Stimulated activated CD4-positive, alpha-beta T cell treated with anti-CD3 and anti-CD28 coated beads, Interleukin-4, amount 100 ng/mL, for 24 hours (primary cell): ENCODE measurements around the gene TMOD3.
"Not testable (repeated sequence)": the region's sequence is repeated elsewhere in the genome, so short reads cannot be mapped to it uniquely, and the experiment has no call there.

Experiments used
- DNase-seq: peaks from one replicate; pipeline ENCODE4 v3.0.0-alpha.2; 2020

TMOD3 gene

DNA sequence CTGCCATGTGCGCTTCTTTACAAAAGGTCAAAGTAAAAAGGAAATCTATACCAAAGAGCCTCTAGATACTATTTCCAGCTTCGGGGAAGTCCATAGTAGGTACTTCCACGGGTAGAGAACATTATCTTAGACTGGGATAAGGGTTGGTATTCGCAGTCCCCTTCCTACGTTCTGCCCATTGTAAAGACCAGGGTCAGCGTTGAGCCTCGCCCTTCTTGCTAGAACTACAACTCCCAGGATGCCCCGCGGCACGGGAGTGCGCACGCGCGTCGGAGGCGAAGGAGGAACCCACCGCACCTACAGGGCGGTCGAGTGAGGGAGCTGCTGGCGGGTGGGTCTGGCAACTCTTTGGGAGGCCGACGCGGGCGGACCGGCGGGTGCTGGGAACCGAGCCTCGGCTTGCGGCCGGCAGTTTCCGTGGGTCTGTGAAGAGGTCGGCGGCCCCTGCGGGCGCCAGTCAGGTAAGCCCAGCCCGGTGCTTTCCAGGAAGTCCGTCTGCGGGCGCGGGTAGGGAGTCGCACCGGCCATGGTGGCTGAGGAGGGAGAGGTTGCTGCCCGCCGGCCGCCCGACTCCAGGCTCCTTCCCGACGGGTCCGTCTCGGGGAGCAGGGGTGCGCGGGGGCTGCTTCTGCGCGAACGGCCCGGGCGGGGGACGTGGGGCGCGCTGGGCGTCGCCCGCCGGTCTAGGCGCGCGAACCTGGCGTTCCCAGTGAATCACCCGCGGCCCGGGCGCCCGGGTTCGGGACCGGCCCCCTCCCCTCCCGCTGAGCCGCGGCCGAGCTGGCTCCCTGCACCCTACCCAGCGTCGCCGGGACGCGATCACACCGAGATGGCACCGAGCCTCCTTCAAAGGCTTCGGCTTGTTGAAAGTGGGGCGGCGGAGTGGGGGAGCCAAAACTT, at the start of gene TMOD3:
Gene TMOD3, plus strand, starts transcription at position 278 of the 900 bp plus-strand sequence. CDS start 33,232 bp downstream, outside the sequence.
- DNase-seq, result peak; percentile 93

DNA sequence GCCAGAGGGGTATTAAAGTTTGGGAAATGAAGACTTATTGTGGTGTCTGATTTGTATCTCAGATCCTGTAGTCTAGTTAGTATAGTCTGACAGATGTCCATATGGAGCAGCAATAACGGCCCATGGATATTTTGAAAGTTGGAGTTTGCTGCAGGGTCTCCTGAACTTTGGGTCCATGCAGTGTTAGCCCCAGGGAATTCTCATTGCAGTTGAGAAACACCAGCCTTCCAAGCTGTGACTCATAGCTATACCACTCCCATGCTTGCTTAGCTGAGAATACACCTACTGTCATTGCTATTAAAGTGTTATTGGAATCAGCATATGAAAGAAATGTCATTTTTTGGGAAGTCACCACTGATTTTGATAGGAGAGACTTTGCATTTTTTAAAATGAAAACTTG, 48.8 kb upstream of the TMOD3 start:
- DNase-seq, result no peak

DNA sequence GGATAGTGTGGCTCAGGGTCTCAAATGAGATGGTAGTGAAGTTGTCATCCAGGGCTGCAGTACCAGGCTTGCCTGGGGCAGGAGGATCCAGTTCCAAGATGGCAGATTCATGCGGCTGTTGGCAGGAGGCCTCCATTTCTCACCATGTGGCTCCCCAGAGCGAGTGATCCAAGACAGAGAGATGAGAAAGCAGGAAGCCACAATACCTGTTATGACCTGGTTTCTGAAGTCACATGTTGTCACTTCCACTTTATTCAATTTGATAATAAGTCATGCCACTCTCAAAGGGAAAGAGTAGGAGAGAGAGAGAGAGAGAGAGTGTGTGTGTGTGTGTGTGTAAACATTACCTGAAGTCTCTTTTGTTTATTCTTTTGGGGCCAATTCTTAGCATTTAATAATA, 47.9 kb upstream of the TMOD3 start:
- no peak for DNase-seq

DNA sequence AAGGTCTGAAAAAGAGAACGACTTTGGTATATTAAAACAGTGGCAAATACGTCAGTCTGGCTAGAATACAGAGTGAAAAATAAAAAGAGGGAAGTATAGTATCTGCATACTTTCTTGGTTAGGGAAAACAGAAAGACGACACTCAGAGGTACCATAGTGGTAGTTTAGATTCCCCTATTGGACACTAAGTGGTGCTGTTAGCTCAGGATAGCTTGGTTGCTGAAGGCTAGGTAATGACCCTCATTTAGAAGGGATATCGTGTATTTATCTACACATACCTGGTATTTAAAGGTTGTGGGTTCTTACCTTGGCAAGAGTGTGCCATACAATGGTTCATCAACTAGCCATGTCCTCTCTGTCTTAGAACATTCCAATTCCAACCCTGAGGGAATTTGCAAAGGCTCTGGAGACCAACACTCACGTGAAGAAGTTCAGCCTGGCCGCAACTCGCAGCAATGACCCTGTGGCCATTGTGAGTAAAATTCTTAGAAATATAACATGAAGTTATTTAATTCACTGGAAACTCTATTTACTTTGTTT, 47.0 kb upstream of the TMOD3 start:
- DNase-seq, result no peak

DNA sequence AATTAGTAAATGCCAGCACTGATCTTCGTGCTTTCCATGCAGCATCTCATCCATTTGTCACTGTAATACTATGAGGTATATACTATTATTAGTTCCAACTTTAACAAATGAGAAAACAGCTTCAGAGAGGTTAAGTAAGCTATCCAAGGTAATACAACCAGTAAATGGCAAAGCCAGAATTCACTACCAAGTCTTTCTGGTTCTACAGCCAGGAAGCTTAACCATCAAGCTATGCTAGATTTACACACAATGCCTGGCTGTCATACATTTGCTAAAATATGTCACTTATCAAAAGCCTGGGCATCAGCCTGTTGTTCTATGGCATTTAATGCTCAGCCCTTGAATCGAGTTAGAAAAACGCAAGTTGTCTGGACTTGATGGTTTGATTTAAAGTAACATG, 45.5 kb upstream of the TMOD3 start:
- no peak for DNase-seq

DNA sequence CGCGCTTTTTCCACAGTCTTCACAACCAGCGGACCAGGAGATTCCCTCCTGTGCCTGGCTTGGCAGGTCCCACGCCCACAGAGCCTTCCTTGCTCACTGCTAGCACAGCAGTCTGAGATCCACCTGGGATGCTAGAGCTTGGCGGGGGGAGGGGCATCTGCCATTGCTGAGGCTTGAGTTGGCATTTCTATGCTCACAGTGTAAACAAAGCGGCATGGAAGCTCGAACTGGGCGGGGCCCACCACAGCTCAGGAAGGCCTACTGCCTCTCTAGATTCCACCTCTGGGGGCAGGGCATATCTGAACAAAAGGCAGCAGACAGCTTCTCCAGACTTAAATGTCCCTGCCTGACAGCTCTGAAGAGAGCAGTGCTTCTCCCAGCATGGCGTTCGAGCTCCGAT, 42.3 kb upstream of the TMOD3 start:
- DNase-seq, result not testable (repeated sequence)

DNA sequence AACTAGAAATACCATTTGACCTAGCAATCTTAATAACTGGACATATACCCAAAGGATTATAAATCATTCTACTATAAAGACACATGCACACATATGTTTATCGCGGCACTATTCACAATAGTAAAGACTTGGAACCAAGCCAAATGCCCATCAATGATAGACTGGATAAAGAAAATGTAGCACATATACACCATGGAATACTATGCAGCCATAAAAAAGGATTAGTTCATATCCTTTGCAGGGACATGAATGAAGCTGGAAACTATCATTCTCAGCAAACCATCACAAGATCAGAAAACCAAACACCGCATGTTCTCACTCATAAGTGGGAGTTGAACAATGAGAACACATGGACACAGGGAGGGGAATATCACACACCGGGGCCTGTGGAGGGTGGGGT, 37.0 kb upstream of the TMOD3 start:
- DNase-seq, result not testable (repeated sequence)

DNA sequence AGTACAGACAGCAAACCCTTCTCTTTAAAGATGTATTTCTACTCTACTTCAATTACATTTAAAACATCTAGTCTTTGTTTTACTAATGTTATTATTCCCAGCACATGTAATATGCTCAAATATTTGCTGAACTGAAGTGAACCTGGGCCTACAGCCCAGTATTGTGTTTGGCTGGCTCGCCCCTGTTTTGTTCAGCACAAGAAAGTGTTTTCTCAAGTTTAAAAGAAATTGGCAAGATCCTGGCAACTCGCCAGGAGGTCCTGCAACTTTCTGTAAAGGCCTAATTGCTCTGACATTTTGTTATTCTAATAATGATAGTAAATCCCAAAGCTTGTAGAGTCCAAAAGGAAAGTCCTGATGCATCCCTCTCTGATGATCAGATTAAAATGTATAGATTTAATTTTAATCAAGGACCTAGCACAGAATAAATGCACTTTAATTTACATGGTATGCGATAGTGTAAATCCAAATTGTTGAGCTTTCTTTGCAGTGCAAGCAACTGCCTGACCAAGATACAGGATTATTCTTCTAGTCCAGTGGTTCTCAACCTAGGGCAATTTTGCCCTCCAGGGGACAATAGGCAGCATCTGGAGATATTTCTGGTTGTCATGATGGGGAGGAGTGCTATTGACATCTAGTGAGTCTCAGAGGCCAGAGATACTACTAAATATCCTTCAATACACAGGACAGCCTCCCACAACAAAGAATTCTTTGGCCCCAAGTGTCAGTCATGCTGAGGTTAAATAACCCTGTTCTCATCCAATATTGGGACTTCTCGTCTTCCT, 35.7 kb upstream of the TMOD3 start:
- DNase-seq, result no peak

DNA sequence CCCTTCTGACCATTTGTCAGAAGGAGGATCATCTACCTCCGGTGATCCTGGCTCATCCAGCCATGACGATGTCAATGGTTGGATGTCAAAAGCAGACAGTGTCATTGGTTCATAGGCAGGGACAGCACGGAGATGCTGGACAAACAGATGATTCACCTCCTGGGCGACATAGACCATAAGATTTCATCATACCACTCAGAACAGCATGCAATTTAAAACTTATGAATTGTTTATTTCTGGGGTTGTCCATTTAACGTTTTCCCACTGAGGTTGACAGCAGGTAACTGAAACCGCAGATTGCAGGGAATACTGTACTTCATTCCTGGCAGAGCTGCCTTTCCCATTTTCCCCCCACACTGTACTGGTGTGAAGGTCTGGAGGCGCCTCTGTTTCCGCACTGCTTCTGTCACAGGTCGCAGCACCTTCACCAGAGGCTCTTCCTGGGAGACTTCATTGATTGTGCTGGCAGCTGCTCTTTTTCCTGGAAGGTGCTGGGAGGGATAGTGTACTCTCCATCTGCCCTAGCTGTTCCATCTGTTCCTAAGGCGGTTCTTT, 32.5 kb upstream of the TMOD3 start:
- DNase-seq, result no peak

DNA sequence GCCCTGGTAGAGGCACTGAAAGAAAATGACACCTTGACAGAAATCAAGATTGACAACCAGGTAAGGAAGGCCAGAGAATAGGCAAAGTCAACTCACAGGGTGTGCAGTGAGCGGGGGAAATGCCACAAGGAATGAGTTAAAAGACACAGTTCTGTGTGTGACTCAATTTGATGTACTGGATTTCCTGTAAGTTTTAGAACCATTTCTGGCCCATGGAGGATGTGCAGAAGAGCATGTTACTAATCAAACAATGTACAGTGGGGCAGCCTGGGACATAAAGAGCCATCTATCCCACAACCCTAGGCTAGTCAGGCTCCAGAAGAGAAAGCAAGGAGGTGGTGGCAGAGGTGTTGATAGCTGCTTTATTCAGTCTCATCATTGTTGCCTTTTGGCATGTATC, 31.2 kb upstream of the TMOD3 start:
- no peak for DNase-seq

DNA sequence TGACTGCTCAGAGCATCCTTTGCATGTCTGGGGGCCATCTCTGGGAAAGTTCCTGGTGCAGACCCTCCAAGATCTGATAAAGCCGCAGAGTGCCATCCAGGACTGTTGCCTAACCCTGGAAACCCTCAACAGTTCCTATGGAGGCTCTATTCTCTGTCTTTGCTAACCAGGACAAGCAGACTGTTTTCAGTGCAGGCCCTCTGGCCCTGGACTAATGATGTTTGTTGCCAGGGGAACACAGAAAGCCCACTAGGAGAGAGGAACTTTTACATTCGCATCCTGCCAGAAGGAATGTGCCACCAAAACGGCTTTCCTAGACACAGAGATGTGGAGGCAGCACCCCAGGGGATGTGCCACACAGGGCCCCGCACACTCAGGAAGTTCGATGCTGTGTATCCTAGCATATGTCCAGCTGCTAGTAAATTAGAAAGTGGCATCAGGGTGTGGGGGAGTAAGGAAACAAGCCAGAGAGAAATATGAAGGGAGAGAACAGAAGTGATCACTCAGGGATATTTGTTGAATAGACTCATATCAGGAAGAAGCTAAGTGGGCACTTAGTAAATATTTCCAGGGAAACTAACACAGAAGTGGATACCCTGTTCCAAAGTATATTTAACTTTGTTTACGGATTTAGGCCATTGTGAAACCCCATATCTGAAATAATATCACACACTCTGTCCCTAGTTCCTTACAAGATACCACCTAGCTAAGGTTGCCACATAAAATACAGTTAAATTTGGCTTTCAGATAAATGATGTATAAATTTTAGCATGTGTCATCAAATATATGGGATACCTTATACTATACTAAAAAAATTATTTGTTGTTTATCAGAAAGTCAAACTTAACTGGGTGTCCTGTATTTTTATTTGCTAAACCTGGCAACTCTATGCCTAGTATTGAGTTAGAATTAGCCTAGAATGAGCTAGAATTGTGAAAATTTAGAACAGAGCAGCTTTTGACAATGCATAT, 29.9 kb upstream of the TMOD3 start:
- no peak for DNase-seq

DNA sequence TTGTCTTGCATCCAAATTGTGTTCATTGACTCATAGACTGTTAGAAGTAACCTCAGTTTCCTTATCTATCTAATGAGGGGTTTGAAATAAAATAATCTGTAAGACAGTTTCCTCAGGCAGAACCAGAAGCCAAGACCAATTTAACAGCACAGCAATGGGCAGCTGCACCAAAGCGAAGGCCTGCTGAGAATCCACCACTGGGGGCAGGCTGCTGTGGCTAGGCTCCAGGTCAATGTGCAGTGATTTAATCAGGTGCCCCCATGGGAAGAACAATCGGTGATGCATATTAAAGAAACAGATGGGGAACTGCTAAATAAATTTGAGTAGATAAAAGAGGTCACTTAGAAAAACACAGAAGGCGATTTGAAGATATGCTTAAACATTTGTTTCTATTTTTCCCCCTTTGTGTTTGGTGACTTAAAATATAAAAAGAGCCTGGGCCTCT, 28.0 kb upstream of the TMOD3 start:
- DNase-seq, result no peak

DNA sequence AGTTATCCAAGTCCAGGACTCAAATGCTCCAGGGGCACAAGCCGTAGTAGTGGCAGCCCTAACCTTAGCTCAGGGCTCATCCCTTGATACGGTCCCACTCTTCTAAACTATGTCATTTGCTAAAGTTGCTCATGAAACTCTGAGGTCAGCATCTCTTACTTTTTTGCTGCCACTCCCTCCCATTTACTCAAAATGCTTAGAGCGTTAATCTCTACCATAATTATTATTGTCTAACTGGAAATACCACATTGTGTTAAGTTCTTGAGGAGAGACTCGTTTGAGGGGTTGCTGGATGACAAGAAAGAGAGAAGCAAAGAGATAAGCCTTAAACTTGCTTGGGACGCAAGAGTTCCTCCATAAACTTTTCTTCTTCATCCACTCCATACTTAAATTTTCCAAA, 26.9 kb upstream of the TMOD3 start:
- DNase-seq, result no peak

DNA sequence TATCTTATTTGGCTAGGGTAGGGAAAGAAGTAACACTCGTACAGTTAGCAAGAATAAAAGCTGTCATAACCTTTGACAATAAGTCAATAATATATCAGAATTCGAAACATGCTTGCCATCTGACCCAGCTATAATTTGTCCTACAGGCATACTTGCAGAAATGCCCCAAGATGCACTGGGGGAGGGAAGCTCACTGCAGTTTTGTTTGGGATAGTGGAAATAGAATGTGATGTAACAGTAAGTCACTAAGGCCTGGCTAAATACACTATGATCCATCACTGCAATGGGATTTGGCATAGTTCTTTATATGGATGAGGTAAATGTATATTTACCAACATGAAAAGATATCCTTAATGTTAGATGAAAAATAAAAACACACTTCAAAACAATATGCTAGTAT, 25.5 kb upstream of the TMOD3 start:
- DNase-seq, result no peak

DNA sequence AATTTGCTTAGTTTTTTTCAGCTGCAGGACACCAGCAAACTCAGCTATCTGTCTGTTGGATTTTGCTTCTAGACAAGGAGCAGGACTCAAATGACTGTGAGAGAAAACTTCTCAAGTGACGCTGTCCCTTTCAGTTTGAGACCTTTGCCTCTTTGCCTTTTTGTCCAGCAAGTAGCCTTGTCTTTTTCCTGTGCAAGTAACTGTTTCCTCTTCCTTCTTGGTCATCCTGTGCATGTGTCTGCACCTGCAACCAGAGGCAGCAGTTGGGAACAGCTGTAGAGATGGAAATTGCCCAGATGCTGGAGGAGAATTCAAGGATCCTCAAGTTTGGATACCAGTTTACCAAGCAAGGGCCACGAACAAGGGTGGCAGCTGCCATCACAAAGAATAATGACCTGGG, 23.3 kb upstream of the TMOD3 start:
- DNase-seq, result no peak

DNA sequence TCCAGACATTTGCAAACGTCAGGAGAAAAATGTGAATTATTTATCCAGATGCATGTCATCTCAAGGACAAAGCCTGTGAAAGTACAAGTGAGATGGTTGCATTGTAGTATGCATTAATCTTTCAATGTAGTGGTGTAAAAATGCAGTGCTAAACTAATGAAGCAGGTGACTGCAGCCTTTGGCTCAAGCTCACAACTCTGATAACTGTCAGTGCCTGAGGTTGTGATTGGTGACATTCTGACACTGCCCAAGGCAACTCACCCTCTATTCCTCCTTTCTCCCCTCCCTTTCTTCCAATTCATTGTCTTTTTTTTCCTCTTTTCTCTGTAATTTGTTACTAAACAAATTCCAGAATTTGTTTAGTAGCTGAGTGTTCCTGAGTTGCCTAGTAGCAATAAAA, 20.0 kb upstream of the TMOD3 start:
- no peak for DNase-seq

DNA sequence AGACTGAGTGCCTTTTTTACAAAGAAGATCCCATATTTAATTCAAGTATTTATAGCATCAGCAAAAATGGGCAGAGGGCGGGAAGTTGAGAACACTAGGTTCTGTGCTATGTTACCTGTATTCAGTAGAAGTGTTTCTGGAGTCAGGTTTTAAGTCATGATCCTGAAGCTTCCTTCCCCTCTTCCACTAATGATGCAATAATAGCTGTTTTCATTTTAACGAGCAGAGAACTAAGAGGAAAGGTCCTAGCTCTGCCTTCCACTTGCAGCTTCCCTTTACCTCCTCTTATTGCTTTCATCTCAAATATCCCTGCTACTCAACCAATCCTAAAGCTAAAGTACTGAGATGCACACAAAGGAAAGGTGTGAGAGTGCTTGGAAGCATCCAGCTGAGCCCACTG, 16.9 kb upstream of the TMOD3 start:
- DNase-seq, result no peak

DNA sequence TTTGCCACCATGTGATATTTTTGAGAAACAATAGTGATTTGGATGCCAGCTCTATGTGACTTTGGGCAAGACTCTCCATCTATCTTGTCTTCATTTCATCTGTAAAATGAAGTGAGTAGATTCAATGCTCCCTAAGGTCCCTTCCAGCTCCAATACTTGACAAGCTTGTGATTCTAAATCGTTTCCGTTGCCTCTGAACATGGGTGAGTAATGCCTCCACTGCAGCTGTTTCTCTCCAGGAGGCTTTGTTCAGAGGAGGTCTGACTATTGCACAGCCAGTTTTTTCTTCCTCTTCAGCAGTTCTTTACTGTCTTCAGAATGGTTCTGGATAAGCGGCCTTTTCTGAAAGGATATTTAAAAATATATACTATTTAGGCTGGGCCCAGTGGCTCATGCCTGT, 14.8 kb upstream of the TMOD3 start:
- DNase-seq, result no peak

DNA sequence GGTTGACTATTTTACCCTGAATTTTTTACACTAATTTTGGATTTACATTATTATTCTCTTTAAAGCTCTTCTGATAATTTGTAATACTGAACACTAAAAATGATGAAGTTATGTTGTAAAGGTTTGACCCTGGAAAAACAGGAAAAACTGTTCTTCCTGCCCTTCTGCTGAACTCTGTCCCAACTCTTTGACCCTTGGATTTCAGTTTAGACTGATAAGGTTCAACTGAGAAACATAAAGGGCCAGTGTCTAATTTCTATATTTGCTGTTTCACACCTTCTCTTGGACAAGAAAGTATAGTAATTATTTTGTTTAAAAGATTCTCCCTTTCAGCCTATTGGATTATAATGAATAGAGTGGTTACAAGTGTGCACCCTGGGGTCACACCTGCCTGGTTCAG, 12.8 kb upstream of the TMOD3 start:
- DNase-seq, result no peak

DNA sequence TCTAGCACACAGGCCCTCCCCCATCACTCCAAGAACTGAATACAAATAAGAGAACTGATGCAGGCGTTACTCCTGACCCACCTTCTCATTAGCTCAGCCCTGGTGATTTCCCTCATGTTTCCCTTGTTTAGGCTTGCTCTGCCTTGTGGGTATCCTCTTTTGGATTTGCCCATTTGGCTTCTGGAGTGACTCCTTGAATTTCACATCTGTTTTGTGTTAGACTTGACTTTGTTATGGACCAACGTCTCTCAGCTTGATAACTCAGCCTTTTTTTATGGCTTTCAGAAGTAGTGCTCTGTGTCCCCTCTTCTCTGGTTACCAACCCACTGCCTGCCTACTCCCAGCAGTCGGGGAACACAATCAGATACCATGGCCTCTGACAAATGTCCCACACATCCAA, 11.3 kb upstream of the TMOD3 start:
- DNase-seq, result no peak

DNA sequence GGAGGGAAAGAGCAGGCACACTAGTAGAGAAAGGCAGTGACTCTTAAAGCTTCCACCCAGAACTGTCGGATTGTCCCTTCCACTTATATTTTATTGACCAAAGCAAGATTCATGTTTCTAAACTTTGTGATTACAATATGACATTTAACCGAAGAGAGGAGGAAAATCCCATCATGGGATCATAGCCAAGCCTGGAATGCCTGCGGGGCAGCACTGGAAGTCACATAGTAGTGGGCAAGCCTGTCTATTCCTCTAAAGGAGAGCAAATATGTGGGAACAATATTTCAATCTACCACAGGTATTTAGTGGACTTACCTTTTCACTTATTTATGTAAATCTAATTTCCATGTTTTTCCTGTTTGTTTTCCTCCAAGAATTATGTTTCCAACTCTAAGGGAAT, 3.8 kb upstream of the TMOD3 start:
- no peak for DNase-seq

DNA sequence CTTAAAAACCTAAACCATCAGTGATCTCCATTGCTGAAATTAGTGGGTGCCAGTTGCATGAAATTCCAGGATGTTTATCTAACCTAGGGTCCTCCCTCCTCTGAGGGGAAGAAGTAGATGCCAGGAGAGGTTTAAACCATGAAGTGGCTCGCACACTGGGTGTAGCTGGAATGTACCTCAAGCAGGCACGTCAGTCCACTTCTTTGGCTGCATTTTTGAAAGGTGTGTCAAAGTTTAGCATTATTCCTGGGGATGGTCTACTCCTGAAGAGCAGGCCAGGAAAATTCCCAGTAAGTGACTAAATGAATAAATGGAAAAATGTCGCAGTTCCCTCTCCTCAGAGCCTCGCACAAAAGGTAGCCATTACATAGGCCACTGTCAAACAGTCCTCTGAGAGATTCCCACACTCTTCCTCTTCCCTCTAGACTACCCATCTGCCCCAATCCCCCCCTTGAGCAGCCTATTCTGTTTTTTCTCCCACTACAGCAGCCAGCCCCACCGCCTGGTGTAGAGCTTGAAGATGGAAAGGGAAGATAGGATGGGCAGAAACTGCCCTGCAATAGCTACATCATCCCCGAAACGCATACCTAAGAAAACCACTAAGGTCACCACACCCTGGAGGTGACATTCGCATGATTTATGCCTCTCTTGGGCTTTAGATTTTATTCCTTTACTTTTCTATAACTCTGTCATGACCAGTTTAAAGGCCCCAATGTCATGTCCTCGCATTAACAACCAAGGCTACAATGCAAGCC, 655 bp upstream of the TMOD3 start:
- DNase-seq, result no peak
